GM12864 (cell line): ENCODE results near the gene PPP4R3A.

ENCODE experiments used
- DNase-seq: peaks from one replicate; pipeline ENCODE4 v3.0.0-alpha.2; 2011; ENCODE audit warnings: low read depth
- H3K4me3 ChIP-seq: 2 replicates; pipeline ENCODE4 v1.5.1; 2011; ENCODE audit warnings: mild to moderate bottlenecking, low read depth, low read length, control low read depth
- CTCF ChIP-seq: IDR thresholded peaks from 2 replicates; pipeline ENCODE4 v1.5.1; 2011; ENCODE audit warnings: low read depth, mild to moderate bottlenecking, moderate library complexity, low read length, control low read depth, inconsistent platforms; ENCODE audit errors: missing control alignments

Gene PPP4R3A

GRCh38 chr14:91458612-91459011 is 51.5 kb downstream of the PPP4R3A start:
- TF ChIP-seq CTCF: no peak
- no peak overlapping the region for H3K4me3 ChIP-seq
- DNase-seq: no peak

- TF ChIP-seq CTCF: no peak
- no peak overlapping the region for H3K4me3 ChIP-seq
- no peak for DNase-seq
Measured at GRCh38 chr14:91456283-91456682, 53.8 kb downstream of the PPP4R3A start.

- no peak for DNase-seq
- no peak overlapping the region for H3K4me3 ChIP-seq
- TF ChIP-seq CTCF: no peak
Measured at GRCh38 chr14:91454580-91454979, 55.5 kb downstream of the PPP4R3A start.

GRCh38 chr14:91454155-91454554 is 56.0 kb downstream of the PPP4R3A start:
- TF ChIP-seq CTCF: no peak
- H3K4me3 ChIP-seq: no peak overlapping the region
- DNase-seq: no peak

GRCh38 chr14:91453744-91454143 is 56.4 kb downstream of the PPP4R3A start:
- DNase-seq: no peak
- no peak for TF ChIP-seq CTCF
- H3K4me3 ChIP-seq: no peak overlapping the region

GRCh38 chr14:91444335-91445020 is 65.6 kb downstream of the PPP4R3A start:
- DNase-seq: no peak
- no peak overlapping the region for H3K4me3 ChIP-seq
- TF ChIP-seq CTCF: no peak

- TF ChIP-seq CTCF: peak; percentile 32
- no peak for DNase-seq
- H3K4me3 ChIP-seq: no peak overlapping the region
Measured at GRCh38 chr14:91439345-91439744, 70.8 kb downstream of the PPP4R3A start.
